ENCODE results near the gene MAMLD1. TPM values are rescaled to one million over a fixed set of nuclear protein-coding genes. Genes with fewer than 3 reads are reported as not detected.

Gene MAMLD1
- total RNA-seq, 4 donors from 2014 or later, result 1.2 to 2.0 (median 1.6) TPM

GRCh38 chrX:150323020-150323419, 40.1 kb upstream of the MAMLD1 start:
- in situ Hi-C loops (cut with MboI; ENCODE audit: low sequenced_read_pairs in 4 of 4), result no loop called here
- H3K27ac ChIP-seq, result no peak overlapping the region
- DNase-seq, result no peak
- ATAC-seq, result no peak
- TF ChIP-seq, protein P1, sequence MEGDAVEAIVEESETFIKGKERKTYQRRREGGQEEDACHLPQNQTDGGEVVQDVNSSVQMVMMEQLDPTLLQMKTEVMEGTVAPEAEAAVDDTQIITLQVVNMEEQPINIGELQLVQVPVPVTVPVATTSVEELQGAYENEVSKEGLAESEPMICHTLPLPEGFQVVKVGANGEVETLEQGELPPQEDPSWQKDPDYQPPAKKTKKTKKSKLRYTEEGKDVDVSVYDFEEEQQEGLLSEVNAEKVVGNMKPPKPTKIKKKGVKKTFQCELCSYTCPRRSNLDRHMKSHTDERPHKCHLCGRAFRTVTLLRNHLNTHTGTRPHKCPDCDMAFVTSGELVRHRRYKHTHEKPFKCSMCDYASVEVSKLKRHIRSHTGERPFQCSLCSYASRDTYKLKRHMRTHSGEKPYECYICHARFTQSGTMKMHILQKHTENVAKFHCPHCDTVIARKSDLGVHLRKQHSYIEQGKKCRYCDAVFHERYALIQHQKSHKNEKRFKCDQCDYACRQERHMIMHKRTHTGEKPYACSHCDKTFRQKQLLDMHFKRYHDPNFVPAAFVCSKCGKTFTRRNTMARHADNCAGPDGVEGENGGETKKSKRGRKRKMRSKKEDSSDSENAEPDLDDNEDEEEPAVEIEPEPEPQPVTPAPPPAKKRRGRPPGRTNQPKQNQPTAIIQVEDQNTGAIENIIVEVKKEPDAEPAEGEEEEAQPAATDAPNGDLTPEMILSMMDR (IDR thresholded peaks at IDR 0.05 in 4 of 5, conservative IDR thresholded peaks at IDR 0.05 in 1 of 5), result no peak
- TF ChIP-seq POLR2A (IDR thresholded peaks at IDR 0.05), result no peak
- H3K36me3 ChIP-seq, result no peaks in the 10 kb centered on the region
- no peaks in the 10 kb centered on the region for H3K4me1 ChIP-seq
- intact Hi-C loops (cut with DNase I; ENCODE audit: low total_unique reads), result no loop called here
- no peaks in the 10 kb centered on the region for H3K9me3 ChIP-seq
- H3K4me3 ChIP-seq, result no peak overlapping the region
- no peaks in the 10 kb centered on the region for H3K27me3 ChIP-seq

- Histone ChIP-seq H3K4me1 (no peaks in the 10 kb centered on the region), H3K27me3 (no peaks in the 10 kb centered on the region), H3K36me3 (no peaks in the 10 kb centered on the region), H3K9me3 (no peaks in the 10 kb centered on the region), H3K4me3 (no peak overlapping the region), H3K27ac (no peak overlapping the region)
- ATAC-seq, result no peak
- intact Hi-C loops (cut with DNase I; ENCODE audit: low total_unique reads), result no loop called here
- TF ChIP-seq POLR2A (IDR thresholded peaks at IDR 0.05), result no peak
- TF ChIP-seq, protein P1 (IDR thresholded peaks at IDR 0.05 in 4 of 5, conservative IDR thresholded peaks at IDR 0.05 in 1 of 5), result no peak
- no peak for DNase-seq
- in situ Hi-C loops (cut with MboI; ENCODE audit: low sequenced_read_pairs in 4 of 4), result no loop called here
These were observed 38.9 kb upstream of the MAMLD1 start for GRCh38 chrX:150324035-150324728.

DNA sequence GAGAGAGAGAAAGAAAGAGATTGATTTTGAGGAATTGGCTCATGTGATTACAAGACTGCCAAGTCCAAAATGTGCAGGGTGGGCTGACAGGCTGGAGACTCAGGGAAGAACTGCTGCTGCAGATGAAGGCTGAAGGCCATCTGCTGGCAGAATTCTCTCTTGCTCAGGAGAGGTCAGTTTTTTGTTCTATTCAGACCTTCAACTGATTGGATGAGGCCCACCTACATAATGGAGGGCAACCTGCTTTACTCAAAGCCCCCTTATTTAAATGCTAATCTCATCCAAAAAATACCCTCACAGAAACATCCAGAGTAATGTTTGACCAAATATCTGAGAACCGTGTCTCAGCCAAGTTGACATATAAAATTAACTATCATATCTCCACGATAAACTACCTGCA, 38.2 kb upstream of the MAMLD1 start:
- no peak for ATAC-seq

GRCh38 chrX:150326541-150327247, 36.4 kb upstream of the MAMLD1 start:
- Histone ChIP-seq H3K4me3 (no peak overlapping the region), H3K9me3 (no peaks in the 10 kb centered on the region), H3K27ac (no peak overlapping the region), H3K4me1 (no peaks in the 10 kb centered on the region), H3K36me3 (no peaks in the 10 kb centered on the region), H3K27me3 (no peaks in the 10 kb centered on the region)
- in situ Hi-C loops (cut with MboI; ENCODE audit: low sequenced_read_pairs in 4 of 4), result no loop called here
- no peak for DNase-seq
- no peak for ATAC-seq
- intact Hi-C loops (cut with DNase I; ENCODE audit: low total_unique reads), result no loop called here
- TF ChIP-seq, protein P1 (IDR thresholded peaks at IDR 0.05 in 4 of 5, conservative IDR thresholded peaks at IDR 0.05 in 1 of 5), result no peak
- no peak for TF ChIP-seq POLR2A (IDR thresholded peaks at IDR 0.05)

More for the DNA sequence above, 38.2 kb upstream of the MAMLD1 start:
- Histone ChIP-seq H3K9me3 (no peaks in the 10 kb centered on the region), H3K27ac (no peak overlapping the region), H3K36me3 (no peaks in the 10 kb centered on the region), H3K4me1 (no peaks in the 10 kb centered on the region), H3K4me3 (no peak overlapping the region), H3K27me3 (no peaks in the 10 kb centered on the region)
- TF ChIP-seq, protein P1 (IDR thresholded peaks at IDR 0.05 in 4 of 5, conservative IDR thresholded peaks at IDR 0.05 in 1 of 5), result no peak
- TF ChIP-seq POLR2A (IDR thresholded peaks at IDR 0.05), result no peak
- intact Hi-C loops (cut with DNase I; ENCODE audit: low total_unique reads) (no loop called here), in situ Hi-C loops (cut with MboI; ENCODE audit: low sequenced_read_pairs in 4 of 4) (no loop called here)
- no peak for DNase-seq

Data from gastrocnemius medialis (tissue), 4 donors.